ENCODE results near the gene CD27.

DNA sequence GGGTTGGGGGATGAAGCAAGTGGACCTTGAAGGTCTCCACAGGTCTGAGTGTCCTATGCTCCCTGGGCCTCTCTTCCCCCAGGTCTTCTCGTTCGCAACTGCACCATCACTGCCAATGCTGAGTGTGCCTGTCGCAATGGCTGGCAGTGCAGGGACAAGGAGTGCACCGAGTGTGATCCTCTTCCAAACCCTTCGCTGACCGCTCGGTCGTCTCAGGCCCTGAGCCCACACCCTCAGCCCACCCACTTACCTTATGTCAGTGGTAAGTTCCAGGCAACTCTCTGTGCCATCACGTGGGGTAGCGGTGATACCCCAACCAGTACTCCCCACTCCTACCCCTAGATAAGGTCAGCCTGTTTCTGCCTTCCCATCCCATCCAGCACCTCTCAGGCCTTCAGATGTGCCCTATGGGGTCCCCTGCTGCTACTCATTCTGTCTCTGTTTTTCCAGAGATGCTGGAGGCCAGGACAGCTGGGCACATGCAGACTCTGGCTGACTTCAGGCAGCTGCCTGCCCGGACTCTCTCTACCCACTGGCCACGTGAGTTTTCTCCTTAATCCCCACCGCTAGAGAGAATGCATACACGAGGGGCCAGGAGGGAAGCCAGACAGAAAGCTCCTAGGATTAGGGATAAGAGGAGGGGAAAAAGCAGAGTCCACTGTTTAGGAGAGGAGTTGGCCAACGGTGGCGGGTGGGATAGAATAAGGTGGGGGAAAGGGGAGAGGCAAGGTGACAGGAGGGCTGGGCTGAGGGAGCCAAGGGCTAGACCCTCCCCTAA, 5.5 kb downstream of the CD27 start:
- TF ChIP-seq, protein P1, sequence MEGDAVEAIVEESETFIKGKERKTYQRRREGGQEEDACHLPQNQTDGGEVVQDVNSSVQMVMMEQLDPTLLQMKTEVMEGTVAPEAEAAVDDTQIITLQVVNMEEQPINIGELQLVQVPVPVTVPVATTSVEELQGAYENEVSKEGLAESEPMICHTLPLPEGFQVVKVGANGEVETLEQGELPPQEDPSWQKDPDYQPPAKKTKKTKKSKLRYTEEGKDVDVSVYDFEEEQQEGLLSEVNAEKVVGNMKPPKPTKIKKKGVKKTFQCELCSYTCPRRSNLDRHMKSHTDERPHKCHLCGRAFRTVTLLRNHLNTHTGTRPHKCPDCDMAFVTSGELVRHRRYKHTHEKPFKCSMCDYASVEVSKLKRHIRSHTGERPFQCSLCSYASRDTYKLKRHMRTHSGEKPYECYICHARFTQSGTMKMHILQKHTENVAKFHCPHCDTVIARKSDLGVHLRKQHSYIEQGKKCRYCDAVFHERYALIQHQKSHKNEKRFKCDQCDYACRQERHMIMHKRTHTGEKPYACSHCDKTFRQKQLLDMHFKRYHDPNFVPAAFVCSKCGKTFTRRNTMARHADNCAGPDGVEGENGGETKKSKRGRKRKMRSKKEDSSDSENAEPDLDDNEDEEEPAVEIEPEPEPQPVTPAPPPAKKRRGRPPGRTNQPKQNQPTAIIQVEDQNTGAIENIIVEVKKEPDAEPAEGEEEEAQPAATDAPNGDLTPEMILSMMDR (IDR thresholded peaks at IDR 0.05): no peak
- TF ChIP-seq POLR2A (IDR thresholded peaks at IDR 0.05): no peak

Data from lower leg skin (tissue), 3 donors.